Left renal cortex interstitium (tissue), 4 donors: ENCODE measurements around the gene TUT7. TPM values are rescaled to one million over a fixed set of nuclear protein-coding genes. Genes with fewer than 3 reads are reported as not detected.

Source experiments
- DNase-seq, 4 donors: peaks; one replicate each; pipeline ENCODE4 v3.0.0-alpha.2; 2013; ENCODE audit warnings: low read depth in 4 of 4, low spot score in 2 of 4, missing footprints in 1 of 4
- polyA plus RNA-seq, 4 donors: library from polyadenylated mRNA; unstranded; fragments of 120-200 nt; gene quantifications; one replicate each; pipeline ENCODE4 v1.2.1, GENCODE V29; 2013; ENCODE audit not compliant: insufficient read length in 4 of 4

Gene TUT7
- polyA plus RNA-seq, 4 donors, result 21.1 to 31.0 (median 27.2) TPM

DNA sequence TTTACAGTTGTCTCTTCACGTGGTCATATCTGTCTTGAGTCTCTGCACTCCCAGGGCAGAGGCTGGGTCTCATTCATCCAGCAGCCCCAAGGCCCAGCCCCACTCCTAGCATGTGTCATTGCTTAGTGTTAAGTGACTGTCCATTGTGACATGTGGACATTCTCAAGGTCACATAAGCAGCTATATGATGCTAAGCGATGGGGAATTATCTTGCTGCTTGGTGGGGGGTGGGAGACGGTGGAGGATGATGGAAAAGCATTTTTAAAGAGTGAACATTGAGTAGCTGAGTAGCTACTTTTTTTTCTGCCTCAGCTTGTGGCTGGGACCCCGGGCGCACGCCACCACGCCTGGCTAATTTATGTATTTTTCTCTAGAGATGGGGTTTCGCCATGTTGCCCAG is 94.7 kb downstream of the TUT7 start, which contains the start of gene C9orf153:
Gene C9orf153, minus strand, starts transcription at position 101 of the 400 bp plus-strand sequence. CDS start 30,054 bp downstream, outside the sequence.
- DNase-seq, result no peak

GRCh38 chr9:86257391-86257790 is 96.8 kb downstream of the TUT7 start:
- no peak for DNase-seq

GRCh38 chr9:86256653-86257052 is 97.6 kb downstream of the TUT7 start:
- DNase-seq, result no peak

DNA sequence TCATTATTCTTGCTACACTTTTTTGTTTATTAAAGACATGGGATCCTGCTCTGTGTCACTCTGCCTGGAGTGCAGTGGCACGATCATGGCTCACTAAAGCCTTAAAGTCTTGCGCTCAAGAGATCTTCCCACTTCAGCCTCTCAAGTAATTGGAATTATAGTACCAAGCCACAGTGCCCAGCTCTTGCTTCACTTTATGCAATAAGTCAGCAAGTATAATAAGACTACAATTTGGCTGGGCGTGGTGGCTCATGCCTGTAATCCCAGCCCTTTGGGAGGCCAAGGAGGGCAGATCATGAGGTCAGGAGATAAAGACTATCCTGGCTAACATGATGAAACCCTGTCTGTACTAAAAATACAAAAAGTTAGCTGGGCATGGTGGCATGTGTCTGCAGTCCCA is 100.6 kb downstream of the TUT7 start:
- no peak for DNase-seq

GRCh38 chr9:86252870-86253269 is 101.3 kb downstream of the TUT7 start:
- DNase-seq, result no peak

DNA sequence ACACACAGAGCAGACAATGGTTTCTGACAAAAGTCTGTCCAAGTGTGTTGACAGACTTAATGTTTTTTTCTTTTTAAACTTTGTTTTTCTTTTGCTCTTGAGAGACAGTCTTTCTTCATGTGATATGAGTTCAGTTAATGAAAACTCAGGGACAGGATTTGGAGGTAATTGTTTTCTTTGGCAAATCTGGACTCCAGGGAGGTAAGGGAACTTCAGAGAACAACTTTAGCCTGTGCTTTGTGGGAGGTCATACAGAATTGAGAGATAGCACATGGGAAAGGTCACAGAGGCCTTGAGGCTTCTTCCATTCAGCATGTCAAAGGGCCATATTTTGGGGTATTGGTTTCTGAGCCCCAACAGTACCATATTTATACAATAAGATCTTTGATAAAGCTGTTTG is 104.1 kb downstream of the TUT7 start:
- no peak for DNase-seq

DNA sequence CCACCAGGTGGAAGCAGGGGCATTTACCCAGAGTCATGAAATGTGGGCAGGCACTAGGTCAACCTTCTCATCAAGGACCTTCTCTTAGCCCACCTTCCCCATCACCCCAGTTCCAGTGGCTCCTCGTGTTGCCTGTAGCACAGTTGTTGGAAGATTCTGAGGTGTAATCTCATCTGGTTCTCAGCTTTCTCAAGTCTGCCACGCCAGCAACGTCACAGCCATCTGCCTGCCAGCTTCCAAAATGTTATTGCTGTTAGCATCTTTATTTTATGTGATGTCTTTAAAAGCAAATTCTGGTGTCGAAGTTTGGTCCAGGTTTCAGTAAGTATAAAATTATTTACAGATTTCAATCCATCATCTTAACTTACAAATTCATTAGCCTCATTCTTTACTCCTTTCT is 105.5 kb downstream of the TUT7 start:
- no peak for DNase-seq

DNA sequence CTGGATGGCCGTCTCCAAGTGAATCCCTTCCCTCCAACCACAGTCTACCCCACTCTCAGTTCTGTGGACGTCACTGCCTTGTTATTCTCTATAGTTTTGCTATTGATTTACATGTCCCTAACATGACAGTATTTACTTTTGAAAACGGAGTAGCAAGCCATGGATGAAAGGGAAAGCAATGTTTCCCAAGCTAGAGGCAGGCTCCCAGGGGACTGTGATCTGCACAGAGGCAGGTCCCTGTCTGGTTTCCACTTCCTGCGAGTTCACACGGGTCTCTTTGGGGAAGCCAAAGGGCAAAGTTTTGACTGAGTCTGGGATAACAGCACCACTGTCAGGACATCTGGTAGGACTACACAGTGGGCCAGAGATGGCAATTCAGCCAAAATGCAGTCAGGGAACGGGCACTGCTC is 107.5 kb downstream of the TUT7 start:
- DNase-seq, result no peak

DNA sequence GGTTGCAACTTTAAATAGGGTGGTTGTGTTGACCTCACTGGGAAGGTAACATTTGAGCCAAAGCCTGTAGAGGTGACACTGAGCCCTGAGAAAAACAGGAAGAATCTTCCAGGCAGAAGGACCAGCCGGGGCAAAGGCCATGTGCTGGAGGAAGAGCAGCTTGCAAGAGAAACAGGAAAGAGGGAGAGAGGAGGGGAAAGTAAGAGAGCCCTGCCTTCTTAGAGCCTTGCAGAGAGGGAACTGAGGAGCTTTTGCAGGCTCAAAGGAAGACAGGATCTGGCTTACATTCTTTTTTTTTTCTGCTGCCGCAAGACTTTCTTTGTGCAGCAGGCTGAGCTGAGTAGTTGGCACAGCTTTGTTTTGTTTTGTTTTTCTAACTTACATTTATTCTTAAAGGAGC is 112.1 kb downstream of the TUT7 start:
- DNase-seq, result no peak

GRCh38 chr9:86241216-86241615 is 113.0 kb downstream of the TUT7 start:
- DNase-seq, result no peak

GRCh38 chr9:86238861-86239770 is 115.1 kb downstream of the TUT7 start:
- DNase-seq, result no peak

Other genes starting within 250 kb of the TUT7 start
- gene C9orf153, start 94.8 kb downstream of the TUT7 start, polyA plus RNA-seq, result under 1 TPM; 0.10 to 0.54 (median 0.23) TPM
- gene ISCA1, start 71.9 kb downstream of the TUT7 start, polyA plus RNA-seq, result 10 to 100 TPM; 52.4 to 65.5 (median 61.7) TPM